K562 (cell line): ENCODE results near the gene MAP2K7. TPM values are rescaled to one million over a fixed set of nuclear protein-coding genes. Genes with fewer than 3 reads are reported as not detected.

Experiments
- CBFB ChIP-seq: sonication (generic); formaldehyde crosslinking; IDR thresholded peaks from 2 replicates; pipeline ENCODE4 v1.4.0; 2020; ENCODE audit warnings: mild to moderate bottlenecking, missing genetic modification reagents
- CC2D1A ChIP-seq: fragments of 450-650 bp; IDR thresholded peaks from 2 replicates; pipeline ENCODE4 v1.6.1; 2017; ENCODE audit warnings: mild to moderate bottlenecking
- CREB3L1 ChIP-seq: fragments of 450-650 bp; IDR thresholded peaks from 2 replicates; pipeline ENCODE4 v1.6.1; 2014; ENCODE audit warnings: low read depth, mild to moderate bottlenecking, moderate library complexity, borderline replicate concordance
- CTBP1 ChIP-seq: fragments of 450-650 bp; IDR thresholded peaks from 2 replicates; pipeline ENCODE4 v1.6.1; 2016; ENCODE audit warnings: borderline replicate concordance
- HDGF ChIP-seq: fragments of 450-650 bp; IDR thresholded peaks from 2 replicates; pipeline ENCODE4 v1.6.1; 2016
- MEF2A ChIP-seq: IDR thresholded peaks from 2 replicates; pipeline ENCODE4 v1.6.1; 2011; ENCODE audit warnings: low read depth, mild to moderate bottlenecking, low read length, moderate library complexity; ENCODE audit not compliant: control insufficient read depth
- MEF2D ChIP-seq: conservative IDR thresholded peaks from 2 replicates; pipeline ENCODE4 v1.6.1; 2016; ENCODE audit warnings: low read depth, missing genetic modification characterization, missing compliant biosample characterization
- NR1H2 ChIP-seq: sonication (generic); formaldehyde crosslinking; IDR thresholded peaks from 2 replicates; pipeline ENCODE4 v1.4.0; 2020; ENCODE audit warnings: mild to moderate bottlenecking, missing genetic modification reagents
- NR2F6 ChIP-seq: fragments of 450-650 bp; formaldehyde crosslinking; IDR thresholded peaks from 2 replicates; pipeline ENCODE4 v1.4.0; 2020; ENCODE audit warnings: mild to moderate bottlenecking
- POLR3A ChIP-seq: IDR thresholded peaks from 2 replicates; pipeline ENCODE4 v1.6.1; 2011; ENCODE audit warnings: borderline replicate concordance, mild to moderate bottlenecking, moderate library complexity; ENCODE audit not compliant: insufficient read length, insufficient read depth; ENCODE audit errors: extremely low read depth
- PRDM10 ChIP-seq: fragments of 450-650 bp; IDR thresholded peaks from 2 replicates; pipeline ENCODE4 v1.6.1; 2018; ENCODE audit not compliant: partially characterized antibody
- TOE1 ChIP-seq, 2 experiments: fragments of 450-650 bp in 1 of 2; sonication (generic) in 1 of 2; formaldehyde crosslinking in 1 of 2; IDR thresholded peaks; 2 replicates each; pipeline versions ENCODE4 v1.7.1 to v1.8.0; 2016 to 2022; ENCODE audit warnings: borderline replicate concordance in 2 of 2, mild to moderate bottlenecking in 2 of 2, antibody characterized with exemption in 1 of 2, inconsistent platforms in 1 of 2, low read depth in 1 of 2, missing genetic modification reagents in 1 of 2, moderate library complexity in 1 of 2
- VEZF1 ChIP-seq: fragments of 200-800 bp; sonication (Bioruptor generic); IDR thresholded peaks from 2 replicates; pipeline ENCODE4 v1.6.1; 2017; ENCODE audit warnings: missing genetic modification characterization, missing compliant biosample characterization
- ZBTB8A ChIP-seq: fragments of 450-650 bp; IDR thresholded peaks from 2 replicates; pipeline ENCODE4 v1.6.1; 2018; ENCODE audit warnings: mild to moderate bottlenecking, moderate library complexity; ENCODE audit not compliant: partially characterized antibody
- ZNF121 ChIP-seq: sonication (generic); formaldehyde crosslinking; conservative IDR thresholded peaks from 2 replicates; pipeline ENCODE4 v1.8.0; 2022; ENCODE audit warnings: missing genetic modification reagents
- ZNF431 ChIP-seq: sonication (generic); formaldehyde crosslinking; IDR thresholded peaks from 2 replicates; pipeline ENCODE4 v1.8.0; 2022; ENCODE audit warnings: mild to moderate bottlenecking, missing genetic modification reagents
- ZNF444 ChIP-seq: fragments of 250-450 bp; sonication (Bioruptor Pico); IDR thresholded peaks from 2 replicates; pipeline ENCODE4 v1.4.0; 2020; ENCODE audit warnings: mild to moderate bottlenecking, moderate library complexity
- ZNF740 ChIP-seq, 3 experiments: fragments of 200-800 bp in 1 of 3; sonication (Bioruptor generic) in 1 of 3; sonication (generic) in 1 of 3; formaldehyde crosslinking in 1 of 3; IDR thresholded peaks; 2 replicates each; pipeline versions ENCODE4 v1.6.1 to v1.8.0; 2016 to 2022; ENCODE audit warnings: mild to moderate bottlenecking in 2 of 3, missing compliant biosample characterization in 2 of 3, missing genetic modification characterization in 2 of 3, missing genetic modification reagents in 1 of 3
- ZNF76 ChIP-seq: fragments of 250-450 bp; sonication (Bioruptor Pico); IDR thresholded peaks from 2 replicates; pipeline ENCODE4 v1.4.0; 2020; ENCODE audit warnings: mild to moderate bottlenecking, moderate library complexity, borderline replicate concordance
- polyA plus RNA-seq, 8 experiments: library from polyadenylated mRNA; depleted of rRNA in 4 of 8; stranded (reverse) in 5 of 8; unstranded in 3 of 8; fragments of >200 nt; fragmentation: Nextera tagmentation in 2 of 8; fragmentation: Illumina TruSeq in 1 of 8; extraction: Ambion mirVana in 2 of 8; extraction: Trizol in 1 of 8; gene quantifications; 2 replicates each; pipeline versions ENCODE4 v1.2.1 to v1.2.3, GENCODE V29; 2011 to 2014; ENCODE audit warnings: inconsistent platforms in 1 of 8, missing spikeins in 1 of 8
- total RNA-seq, 7 experiments: library from RNA; depleted of rRNA in 6 of 7; stranded (reverse); fragments of >200 nt in 6 of 7; fragmentation: Illumina TruSeq in 2 of 7; extraction: Trizol in 2 of 7; gene quantifications; 2 replicates each; pipeline versions ENCODE4 v1.2.1 to v1.2.3, GENCODE V29; 2011 to 2021; ENCODE audit warnings: low replicate concordance in 1 of 7

MAP2K7 gene
- total and polyA plus RNA-seq, 9 of the 15 experiments (the other 6 are each of a cell fraction or from before 2014, with no cell fraction given), result 0.51 to 45.8 (median 14.1) TPM

- no peak for TF ChIP-seq NR1H2
- no peak for TF ChIP-seq CBFB (CRISPR knock-in tag)
- no peak for TF ChIP-seq CTBP1
- TF ChIP-seq HDGF, result no peak
- TF ChIP-seq TOE1 (IDR thresholded peaks at IDR 0.05; ENCODE audit: borderline replicate concordance), result no peak
- TF ChIP-seq TOE1 (CRISPR knock-in tag; IDR thresholded peaks at IDR 0.05; ENCODE audit: borderline replicate concordance, low read depth), result no peak
- TF ChIP-seq ZNF431 (CRISPR knock-in tag), result no peak
- no peak for TF ChIP-seq PRDM10
- TF ChIP-seq CREB3L1, result no peak
- TF ChIP-seq NR2F6 (CRISPR knock-in tag), result no peak
- no peak for TF ChIP-seq ZNF121 (CRISPR knock-in tag)
- TF ChIP-seq ZNF740 (CRISPR knock-in tag; IDR thresholded peaks at IDR 0.05), result 0 out of 2 replicates have a peak, but pooled peaks have one; percentile 51
- no peak for TF ChIP-seq ZNF740 (tag; IDR thresholded peaks at IDR 0.05)
- no peak for TF ChIP-seq MEF2A
- TF ChIP-seq CC2D1A, result no peak
- TF ChIP-seq MEF2D (tag), result no peak
- no peak for TF ChIP-seq VEZF1 (CRISPR knock-in tag)
- no peak for TF ChIP-seq ZNF76 (CRISPR knock-in tag)
- no peak for TF ChIP-seq POLR3A
- no peak for TF ChIP-seq ZNF444 (CRISPR knock-in tag)
- no peak for TF ChIP-seq ZBTB8A
Measured at GRCh38 chr19:7926727-7927604, 23.3 kb downstream of the MAP2K7 start (continued).
